Ascending aorta (tissue), 2 donors: Measurements from ENCODE around the gene CTSL. TPM values are rescaled to one million over a fixed set of nuclear protein-coding genes. Genes with fewer than 3 reads are reported as not detected.

ENCODE experiments used
- DNase-seq, 2 donors: peaks; one replicate each; pipeline ENCODE4 v3.0.0-alpha.2; 2019; ENCODE audit warnings: low spot score in 2 of 2
- H3K27ac ChIP-seq, 2 donors: fragments of 200-600 bp; sonication (generic); one replicate each; pipeline ENCODE4 v1.5.1; 2016 to 2017; ENCODE audit warnings: mild to moderate bottlenecking in 1 of 2
- H3K27me3 ChIP-seq: fragments of 200-600 bp; sonication (generic); one replicate; pipeline ENCODE4 v1.5.1; 2017
- H3K36me3 ChIP-seq, 2 donors: fragments of 200-600 bp; sonication (generic); one replicate each; pipeline ENCODE4 v1.5.1; 2016
- H3K4me1 ChIP-seq, 2 donors: fragments of 200-600 bp; sonication (generic); one replicate each; pipeline ENCODE4 v1.5.1; 2016 to 2017; ENCODE audit warnings: mild to moderate bottlenecking in 1 of 2
- H3K4me3 ChIP-seq, 2 donors: fragments of 200-600 bp; sonication (generic); one replicate each; pipeline ENCODE4 v1.5.1; 2016 to 2017; ENCODE audit warnings: mild to moderate bottlenecking in 1 of 2
- H3K9me3 ChIP-seq, 2 donors: fragments of 200-600 bp; sonication (generic); one replicate each; pipeline ENCODE4 v1.5.1; 2016
- CTCF ChIP-seq, 3 experiments: fragments of 200-600 bp in 2 of 3; fragments of 450-650 bp in 1 of 3; sonication (generic) in 2 of 3; IDR thresholded peaks; one replicate each; pipeline ENCODE4 v1.5.1; 2016 to 2019; ENCODE audit warnings: antibody characterized with exemption in 3 of 3, mild to moderate bottlenecking in 1 of 3, moderate library complexity in 1 of 3
- intact Hi-C: fragments of 100-400 bp; cut with DNase I; formaldehyde crosslinking; loops from one replicate; pipeline ENCODE4 v1.15.1; 2023
- total RNA-seq: library from RNA; depleted of rRNA; stranded (reverse); fragments of >200 nt; gene quantifications from one replicate; pipeline ENCODE4 v1.1.0, GENCODE V29; 2016

CTSL gene
- total RNA-seq: 97.8 TPM

- Histone ChIP-seq H3K27me3 (no peaks in the 10 kb centered on the region), H3K36me3 (peaks cover 26 to 27% of the 10 kb centered on the region in 2 donors), H3K4me3 (peak within 1 kb of the TSS; percentile 73 to 76), H3K4me1 (peaks cover 6 to 10% of the 10 kb centered on the region in 2 donors), H3K9me3 (no peaks in the 10 kb centered on the region), H3K27ac (peak within 1 kb of the TSS; percentile 95 to 98)
- intact Hi-C loops: loop anchor here (1.0 to 10.0 kb wide), 9 partner anchors 13 to 1591 kb away; partner anchors contain the start of genes CDK20, NXNL2, SECISBP2 and SPIN1
- TF ChIP-seq CTCF (IDR thresholded peaks at IDR 0.05): peak in 1 of 3 experiments; percentile 25
- DNase-seq: peak; percentile 75 to 96
These were observed at the start of gene CTSL for GRCh38 chr9:87725900-87726709. Gene CTSL (plus strand): TSS chr9:87726119. CDS start chr9:87727604, 1,485 bp downstream.

- no peak overlapping the region for H3K4me3 ChIP-seq
- no peaks in the 10 kb centered on the region for H3K4me1 ChIP-seq
- no peak overlapping the region for H3K27ac ChIP-seq
- intact Hi-C loops: no loop called here
- DNase-seq: peak in 1 of 2 donors; percentile 25
- H3K27me3 ChIP-seq: no peaks in the 10 kb centered on the region
- H3K9me3 ChIP-seq: no peaks in the 10 kb centered on the region
- no peak for TF ChIP-seq CTCF (IDR thresholded peaks at IDR 0.05)
- no peaks in the 10 kb centered on the region for H3K36me3 ChIP-seq
These were observed 48.7 kb upstream of the CTSL start for GRCh38 chr9:87676976-87677775.

GRCh38 chr9:87677776-87678587, 47.9 kb upstream of the CTSL start:
- no peak for DNase-seq
- Histone ChIP-seq H3K36me3 (no peaks in the 10 kb centered on the region), H3K4me3 (no peak overlapping the region), H3K27ac (no peak overlapping the region), H3K9me3 (no peaks in the 10 kb centered on the region), H3K27me3 (no peaks in the 10 kb centered on the region), H3K4me1 (no peaks in the 10 kb centered on the region)
- no peak for TF ChIP-seq CTCF (IDR thresholded peaks at IDR 0.05)
- intact Hi-C loops: no loop called here

- Histone ChIP-seq H3K4me1 (no peaks in the 10 kb centered on the region), H3K27ac (no peak overlapping the region), H3K36me3 (no peaks in the 10 kb centered on the region), H3K9me3 (no peaks in the 10 kb centered on the region), H3K27me3 (no peaks in the 10 kb centered on the region), H3K4me3 (no peak overlapping the region)
- intact Hi-C loops: no loop called here
- peak in 1 of 2 donors; percentile 71 for DNase-seq
- peak; percentile 54 to 82 (median 66) for TF ChIP-seq CTCF (IDR thresholded peaks at IDR 0.05)
These were observed 47.1 kb upstream of the CTSL start for GRCh38 chr9:87678650-87679355.
